GM15510 (cell line): ENCODE results near the gene SLC23A3.

Experiments
- POLR2A ChIP-seq: IDR thresholded peaks from 3 replicates; pipeline ENCODE4 v1.6.1; 2011; ENCODE audit warnings: borderline replicate concordance; ENCODE audit not compliant: insufficient read length; ENCODE audit errors: extremely low read depth

The SLC23A3 gene

DNA sequence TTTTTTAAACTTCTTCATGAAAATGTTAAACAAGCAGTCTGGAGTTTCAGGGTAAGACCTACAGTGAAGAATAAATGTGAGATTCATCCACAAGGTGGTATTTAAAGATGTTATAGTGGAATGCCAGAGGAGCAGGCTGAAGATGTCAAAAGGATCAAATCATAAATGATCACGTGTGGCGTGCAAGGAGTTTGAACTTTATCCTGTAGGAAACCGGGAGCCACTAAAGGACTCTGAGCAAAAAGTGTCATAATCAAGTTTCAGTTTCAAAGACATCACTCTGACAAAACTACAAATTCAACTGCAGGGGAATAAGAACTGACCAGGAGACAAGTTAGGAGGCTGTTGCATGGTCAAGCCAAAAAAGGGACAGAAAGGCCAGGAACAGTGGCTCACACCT, 29.1 kb downstream of the SLC23A3 start:
- TF ChIP-seq POLR2A: no peak

DNA sequence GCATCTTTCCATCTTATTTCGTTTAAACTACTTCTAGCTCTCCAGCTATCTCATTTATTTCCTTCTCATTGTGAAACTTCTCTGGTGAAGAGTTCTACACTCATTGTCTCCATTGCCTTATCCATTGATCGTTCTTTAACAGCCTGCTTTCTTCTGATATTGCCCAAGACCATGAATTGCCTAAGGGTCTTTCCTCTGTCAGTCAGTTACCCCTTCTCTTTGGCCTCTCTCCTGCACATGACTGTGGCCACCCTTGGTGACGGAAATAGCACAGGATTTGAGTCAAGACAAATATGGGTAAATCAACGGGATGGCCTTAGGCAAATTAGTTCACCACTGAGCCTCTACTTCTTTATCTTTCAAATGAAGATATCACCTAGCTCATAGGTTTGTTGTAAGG, 35.9 kb downstream of the SLC23A3 start:
- no peak for TF ChIP-seq POLR2A

DNA sequence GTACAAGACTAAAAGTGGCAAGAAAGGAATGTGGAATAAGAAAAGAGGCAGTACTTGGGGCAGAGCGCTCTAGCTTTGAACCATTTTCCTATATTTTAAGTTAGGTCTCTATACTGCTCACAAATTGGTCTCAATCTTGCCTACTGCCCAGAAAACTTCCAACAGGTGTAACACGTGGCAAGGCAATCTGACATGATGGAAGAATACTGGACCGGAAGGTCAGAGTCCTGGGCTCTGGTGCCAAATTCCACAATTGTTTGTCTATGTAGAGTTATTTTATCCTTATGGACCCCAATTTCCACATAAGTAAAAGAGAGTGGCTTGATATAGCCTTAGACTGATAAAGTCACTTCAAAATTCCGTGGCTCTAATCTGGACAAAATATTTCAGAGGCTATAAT, 38.1 kb downstream of the SLC23A3 start:
- no peak for TF ChIP-seq POLR2A

DNA sequence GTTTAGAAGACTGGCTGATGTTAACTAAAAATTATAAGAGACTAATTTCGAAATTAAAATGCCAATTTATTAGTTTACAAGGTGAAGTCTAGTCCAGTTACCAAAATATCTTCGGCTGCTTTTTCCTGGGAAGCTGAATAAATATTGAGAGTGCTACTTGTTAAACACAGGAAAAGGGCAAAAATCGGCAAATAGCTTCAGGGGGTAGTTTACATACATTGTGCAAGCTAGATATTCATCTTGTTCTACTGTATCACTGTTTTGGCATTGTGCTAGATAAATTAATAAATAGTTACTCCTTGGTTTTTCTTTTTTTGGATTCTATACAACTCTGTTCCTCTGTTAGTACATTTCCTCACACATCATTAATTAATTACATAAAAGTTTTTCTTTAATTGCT, 38.5 kb downstream of the SLC23A3 start:
- no peak for TF ChIP-seq POLR2A

DNA sequence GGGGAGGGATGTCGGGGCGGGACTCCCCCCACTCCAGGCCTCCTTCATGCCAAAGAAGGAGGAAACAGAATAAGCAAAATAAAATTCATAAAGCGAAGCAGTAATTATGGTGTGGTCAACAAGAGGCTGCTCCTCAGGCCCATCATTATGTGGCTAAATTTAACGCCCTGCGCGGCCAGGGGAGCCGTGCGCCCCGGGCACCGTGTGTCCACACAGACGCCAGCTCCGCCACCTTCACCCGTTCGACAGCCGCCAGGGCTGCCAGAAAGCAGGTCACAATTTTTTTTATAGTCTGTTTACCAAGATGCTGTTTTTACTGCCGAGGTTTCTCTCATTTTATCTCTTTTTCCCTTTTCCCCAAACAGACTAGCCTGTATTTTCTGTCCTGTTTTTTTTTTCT, 40.2 kb downstream of the SLC23A3 start:
- no peak for TF ChIP-seq POLR2A

DNA sequence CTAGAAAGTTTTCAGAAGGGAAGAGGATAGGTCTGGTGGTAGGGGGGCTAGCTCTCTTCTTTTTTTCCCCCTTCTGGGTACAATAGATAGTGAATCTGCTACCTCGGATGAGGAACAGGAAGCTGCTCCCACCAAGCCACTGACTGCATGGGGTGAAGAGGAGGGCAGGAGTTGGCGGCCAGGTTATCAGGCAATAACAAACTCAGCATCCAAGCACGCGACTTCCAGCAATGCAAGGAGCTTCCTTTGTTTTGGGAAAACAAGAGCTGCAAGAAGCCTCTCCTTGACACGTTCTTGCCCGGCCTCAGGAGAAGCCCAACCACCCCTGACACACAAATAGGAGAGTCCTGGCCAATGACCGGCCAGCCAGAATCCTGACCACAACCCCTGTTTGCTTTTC, 41.4 kb downstream of the SLC23A3 start:
- no peak for TF ChIP-seq POLR2A

DNA sequence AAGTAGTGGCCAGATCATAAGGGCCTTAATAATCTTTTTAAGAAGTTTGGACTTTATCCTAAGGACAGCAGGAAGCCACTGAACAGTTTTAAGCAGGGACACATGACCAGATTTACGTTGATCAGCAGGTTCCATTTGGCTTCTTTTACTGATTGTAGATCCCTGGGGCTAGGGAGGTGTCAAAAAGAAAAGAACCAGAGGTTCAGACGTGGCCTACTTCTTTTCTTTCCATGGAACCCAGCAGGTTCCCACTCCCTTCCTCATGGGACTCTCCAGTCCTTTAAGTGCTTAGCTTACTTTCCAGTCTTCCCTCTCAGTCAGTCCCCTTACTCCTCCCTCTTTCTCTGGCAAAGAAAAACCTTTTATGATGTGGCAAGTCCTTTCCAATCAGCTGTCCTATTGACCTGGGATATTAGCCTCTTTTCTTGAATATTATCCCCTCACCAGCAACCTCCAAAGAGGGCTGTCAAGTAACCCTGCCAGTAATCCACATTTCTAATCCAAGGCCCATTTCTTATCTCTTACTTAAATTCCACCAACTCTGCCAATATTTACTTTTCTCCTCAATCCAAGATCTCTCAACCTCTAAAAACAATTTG, 42.7 kb downstream of the SLC23A3 start:
- TF ChIP-seq POLR2A: no peak

DNA sequence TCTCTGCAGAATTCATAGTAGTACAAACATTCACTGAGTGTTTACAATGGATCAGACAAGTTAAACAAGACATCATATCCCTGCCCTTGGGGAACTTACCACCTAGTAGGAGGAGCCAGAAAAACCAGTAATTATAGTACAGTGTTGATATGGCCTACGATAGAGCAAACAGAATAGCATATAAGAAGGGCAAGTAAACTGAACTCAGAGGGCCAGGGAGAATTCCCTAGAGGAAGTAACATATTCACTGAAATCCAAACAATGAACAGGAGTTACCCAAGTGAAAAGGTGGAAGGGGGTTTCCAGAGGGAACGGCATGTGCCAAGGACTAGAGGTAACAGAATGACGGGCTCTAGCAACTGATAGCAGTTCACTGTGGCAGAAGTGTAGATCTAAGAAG, 43.3 kb downstream of the SLC23A3 start:
- TF ChIP-seq POLR2A: no peak

DNA sequence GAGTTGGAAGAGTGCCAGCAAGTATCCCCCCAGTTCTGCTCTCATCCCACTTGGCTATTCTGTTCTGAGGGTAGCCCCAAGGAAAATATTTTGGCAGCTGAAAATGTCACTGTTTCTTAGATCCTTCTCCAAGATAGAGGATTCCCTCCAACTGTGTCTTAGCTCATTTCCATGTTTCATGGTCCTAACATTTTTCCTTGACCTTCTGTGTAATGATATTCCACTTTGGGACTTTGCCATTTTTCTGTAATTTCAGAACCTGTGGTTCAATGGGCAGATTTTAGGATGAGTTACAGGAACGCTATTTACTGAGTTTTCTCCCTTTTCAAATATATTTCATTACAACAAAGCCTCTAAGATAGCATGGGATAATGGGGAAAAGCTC, 44.0 kb downstream of the SLC23A3 start:
- TF ChIP-seq POLR2A: no peak

DNA sequence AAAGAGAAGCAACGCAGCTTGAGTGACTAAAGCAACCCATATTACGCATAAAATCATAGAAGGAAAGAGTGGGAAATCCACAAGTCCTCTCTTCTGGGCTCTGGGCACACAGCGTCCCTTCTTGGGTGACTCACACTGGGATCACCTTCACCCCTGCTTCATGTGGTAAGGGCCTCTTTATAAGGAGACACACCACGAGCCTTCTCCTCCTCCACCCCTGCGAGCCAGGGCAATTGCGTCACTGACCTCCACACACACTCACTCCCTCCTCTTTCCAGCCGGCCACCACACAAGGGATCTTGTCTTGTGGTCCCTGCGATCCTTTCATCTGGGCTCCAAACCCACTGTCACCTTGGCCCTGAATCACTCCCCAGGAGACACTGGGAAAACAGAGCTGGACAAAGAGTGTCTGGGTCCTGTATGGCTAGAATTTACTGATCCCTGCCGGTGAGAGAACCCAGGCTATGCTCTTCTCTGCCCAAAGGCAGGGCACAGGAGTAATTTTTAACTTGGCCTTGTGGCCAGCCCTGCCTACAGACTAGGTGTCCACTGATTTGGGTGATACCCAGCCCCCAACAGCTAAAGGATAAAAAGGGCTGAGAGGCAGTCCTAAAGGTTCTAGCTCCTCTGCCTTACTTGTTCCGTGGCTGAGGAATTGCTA, 44.5 kb downstream of the SLC23A3 start:
- no peak for TF ChIP-seq POLR2A

DNA sequence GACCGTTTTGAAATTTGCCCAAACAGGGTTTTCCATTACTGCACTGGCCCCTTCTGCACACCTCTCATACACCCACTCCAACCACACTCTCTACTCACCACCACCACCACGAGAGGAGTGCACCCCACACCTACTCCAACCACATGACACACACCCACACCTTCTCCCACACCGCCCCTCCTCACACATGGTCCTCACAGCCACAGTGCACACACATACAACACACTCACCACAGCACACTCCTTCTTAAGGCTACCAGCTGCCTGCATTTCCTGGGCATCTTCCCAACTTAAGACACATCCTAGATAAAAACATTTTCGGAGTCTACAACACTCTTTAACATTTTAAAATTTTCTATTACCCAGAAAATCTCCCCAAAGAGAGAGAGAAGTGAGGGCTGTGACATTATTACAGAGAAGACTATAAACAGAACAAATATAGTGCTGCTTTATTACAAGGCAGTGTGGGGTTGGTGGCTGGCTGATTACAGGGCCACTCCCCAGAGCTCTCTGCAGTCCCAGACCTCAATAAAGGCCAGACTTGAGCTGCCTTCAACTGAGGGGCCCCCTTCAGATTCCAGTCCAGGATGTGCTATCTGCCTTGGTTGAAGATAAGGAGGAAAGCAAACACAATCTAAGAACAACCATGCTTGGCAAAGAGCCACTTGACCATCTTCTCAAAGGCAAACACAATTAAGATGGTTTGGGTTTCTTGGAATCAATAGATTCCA, 45.3 kb downstream of the SLC23A3 start:
- no peak for TF ChIP-seq POLR2A

DNA sequence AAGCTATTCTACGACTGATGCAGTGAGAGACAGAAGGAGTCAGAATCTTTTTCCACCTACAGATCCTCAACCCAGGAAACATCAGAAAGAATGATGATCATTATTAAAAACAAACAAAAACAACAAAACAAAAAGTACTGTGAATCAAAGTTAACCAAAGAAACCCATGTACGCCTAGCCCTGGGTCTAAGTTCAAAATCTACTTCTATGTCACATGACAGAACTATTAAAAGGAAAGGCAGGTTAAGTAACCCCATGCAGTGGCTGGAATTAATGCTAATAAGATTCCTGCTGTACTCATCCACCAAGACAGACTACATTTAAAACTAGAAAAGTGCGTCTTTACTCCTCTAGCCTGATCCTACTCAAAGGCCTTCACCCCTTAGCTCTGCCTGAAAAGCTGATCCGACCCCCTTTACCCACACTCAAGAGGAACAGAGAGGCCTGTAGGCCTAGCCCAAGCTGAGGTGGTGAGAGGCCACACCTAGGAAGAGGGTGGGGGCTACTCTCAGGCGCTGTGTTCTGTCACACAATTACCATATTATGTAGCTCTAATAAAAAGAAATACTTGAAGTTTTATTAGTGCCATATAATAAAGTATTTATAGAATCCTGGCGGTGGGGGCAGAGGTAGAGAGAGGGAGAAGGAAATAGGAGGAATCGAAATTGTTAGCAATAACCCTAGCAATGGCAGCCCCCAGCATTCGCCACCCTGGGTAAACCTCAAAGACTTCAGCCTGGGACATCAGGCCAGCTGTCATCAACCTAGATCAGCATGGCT, 46.3 kb downstream of the SLC23A3 start:
- TF ChIP-seq POLR2A: no peak

DNA sequence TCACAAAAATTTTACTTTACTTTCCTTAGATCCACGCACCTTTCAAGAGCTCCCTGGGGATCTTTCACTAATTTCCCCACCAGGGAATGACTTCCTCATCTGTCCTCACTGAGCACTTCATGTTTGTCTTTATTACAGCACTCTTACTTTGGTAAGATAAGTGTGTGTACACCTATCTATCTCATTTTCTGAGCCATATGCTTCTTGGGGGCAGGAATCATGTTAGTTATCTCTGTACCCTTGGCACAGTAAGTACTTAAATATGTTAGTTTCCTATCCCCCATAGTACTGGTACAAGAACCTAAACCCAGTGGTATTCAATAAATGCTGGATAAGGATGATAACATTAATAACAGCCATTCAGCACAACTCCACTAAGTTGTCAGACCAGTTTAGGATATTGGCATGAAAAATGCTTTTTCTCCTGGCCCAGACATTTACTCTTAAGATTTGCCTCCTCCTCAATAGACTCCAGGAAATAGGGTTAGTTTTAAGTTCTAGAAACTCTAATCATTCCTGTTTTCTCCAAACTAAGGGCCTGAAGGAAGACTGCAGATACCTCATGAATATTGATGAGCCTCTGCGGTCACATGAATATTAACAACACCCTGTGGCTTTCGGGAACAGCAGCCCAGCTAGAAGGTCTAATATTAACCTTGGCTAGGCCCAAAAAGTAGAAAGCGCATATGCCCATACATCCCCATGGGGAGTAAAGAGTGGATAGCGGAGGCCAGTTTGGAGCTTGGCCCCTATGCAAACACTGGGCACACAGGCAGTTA, 47.4 kb downstream of the SLC23A3 start:
- no peak for TF ChIP-seq POLR2A

DNA sequence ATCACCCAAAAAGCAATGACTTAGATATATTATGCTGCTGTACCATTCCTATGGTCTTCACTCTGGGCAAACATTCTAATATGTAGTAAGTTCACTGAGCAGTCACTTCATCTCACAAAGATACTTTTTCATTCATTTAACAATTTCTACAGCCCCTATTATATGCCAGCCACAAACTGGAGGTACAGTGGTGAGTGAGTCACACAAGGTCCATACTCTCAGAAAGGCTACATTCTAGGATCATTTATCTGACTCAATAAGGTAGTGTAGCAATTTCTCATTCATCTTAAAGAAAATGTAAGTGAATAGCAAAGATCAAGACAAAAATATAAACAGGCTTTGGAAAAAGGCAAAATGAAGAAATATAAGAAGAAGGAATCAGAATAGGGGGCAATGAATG, 49.7 kb downstream of the SLC23A3 start:
- no peak for TF ChIP-seq POLR2A
